ENCODE results near the gene PCNX1.

PCNX1 gene

DNA sequence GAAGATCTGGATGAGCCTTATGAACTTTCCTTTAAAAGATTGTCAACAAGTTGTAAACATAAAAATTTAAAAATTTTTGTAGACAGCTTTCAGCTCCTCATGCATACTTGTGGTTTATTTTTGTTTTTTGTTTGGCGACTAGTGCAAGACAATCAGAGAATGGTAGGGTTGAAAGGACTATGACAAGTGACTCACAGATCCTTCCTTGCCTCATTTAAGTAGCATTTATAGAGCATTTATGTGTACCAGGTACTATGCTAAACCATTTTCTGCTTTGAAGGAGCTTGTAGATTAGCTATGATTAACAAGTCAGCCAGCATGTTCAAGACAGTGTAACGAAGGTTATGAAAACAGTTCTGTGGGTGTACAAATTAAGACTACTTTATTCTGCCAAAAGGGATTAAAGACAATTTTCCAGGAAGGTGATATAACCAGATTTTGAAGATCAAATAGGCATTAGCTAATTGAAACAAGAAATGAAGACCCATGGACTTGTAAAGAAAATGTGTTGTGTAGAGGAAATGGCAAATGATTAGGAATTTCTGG is 122.0 kb downstream of the PCNX1 start:
- TF ChIP-seq, protein P1, sequence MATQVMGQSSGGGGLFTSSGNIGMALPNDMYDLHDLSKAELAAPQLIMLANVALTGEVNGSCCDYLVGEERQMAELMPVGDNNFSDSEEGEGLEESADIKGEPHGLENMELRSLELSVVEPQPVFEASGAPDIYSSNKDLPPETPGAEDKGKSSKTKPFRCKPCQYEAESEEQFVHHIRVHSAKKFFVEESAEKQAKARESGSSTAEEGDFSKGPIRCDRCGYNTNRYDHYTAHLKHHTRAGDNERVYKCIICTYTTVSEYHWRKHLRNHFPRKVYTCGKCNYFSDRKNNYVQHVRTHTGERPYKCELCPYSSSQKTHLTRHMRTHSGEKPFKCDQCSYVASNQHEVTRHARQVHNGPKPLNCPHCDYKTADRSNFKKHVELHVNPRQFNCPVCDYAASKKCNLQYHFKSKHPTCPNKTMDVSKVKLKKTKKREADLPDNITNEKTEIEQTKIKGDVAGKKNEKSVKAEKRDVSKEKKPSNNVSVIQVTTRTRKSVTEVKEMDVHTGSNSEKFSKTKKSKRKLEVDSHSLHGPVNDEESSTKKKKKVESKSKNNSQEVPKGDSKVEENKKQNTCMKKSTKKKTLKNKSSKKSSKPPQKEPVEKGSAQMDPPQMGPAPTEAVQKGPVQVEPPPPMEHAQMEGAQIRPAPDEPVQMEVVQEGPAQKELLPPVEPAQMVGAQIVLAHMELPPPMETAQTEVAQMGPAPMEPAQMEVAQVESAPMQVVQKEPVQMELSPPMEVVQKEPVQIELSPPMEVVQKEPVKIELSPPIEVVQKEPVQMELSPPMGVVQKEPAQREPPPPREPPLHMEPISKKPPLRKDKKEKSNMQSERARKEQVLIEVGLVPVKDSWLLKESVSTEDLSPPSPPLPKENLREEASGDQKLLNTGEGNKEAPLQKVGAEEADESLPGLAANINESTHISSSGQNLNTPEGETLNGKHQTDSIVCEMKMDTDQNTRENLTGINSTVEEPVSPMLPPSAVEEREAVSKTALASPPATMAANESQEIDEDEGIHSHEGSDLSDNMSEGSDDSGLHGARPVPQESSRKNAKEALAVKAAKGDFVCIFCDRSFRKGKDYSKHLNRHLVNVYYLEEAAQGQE (IDR thresholded peaks at IDR 0.05; ENCODE audit: insufficient read depth in 1 of 2, low read depth in 2 of 2, low read length in 2 of 2) = no peak
- no peak for TF ChIP-seq POLR2AphosphoS5 (IDR thresholded peaks at IDR 0.05; ENCODE audit: low read depth, low read length)
- no peak for TF ChIP-seq FOXP2 (optimal IDR thresholded peaks at IDR 0.05; ENCODE audit: borderline replicate concordance, extremely low read depth, extremely low read length, insufficient read depth)
- TF ChIP-seq TAF1 (IDR thresholded peaks at IDR 0.05; ENCODE audit: borderline replicate concordance, insufficient read depth, low read length) = no peak
- no peak for TF ChIP-seq SIN3A (IDR thresholded peaks at IDR 0.05; ENCODE audit: borderline replicate concordance, insufficient read depth, low read length)

DNA sequence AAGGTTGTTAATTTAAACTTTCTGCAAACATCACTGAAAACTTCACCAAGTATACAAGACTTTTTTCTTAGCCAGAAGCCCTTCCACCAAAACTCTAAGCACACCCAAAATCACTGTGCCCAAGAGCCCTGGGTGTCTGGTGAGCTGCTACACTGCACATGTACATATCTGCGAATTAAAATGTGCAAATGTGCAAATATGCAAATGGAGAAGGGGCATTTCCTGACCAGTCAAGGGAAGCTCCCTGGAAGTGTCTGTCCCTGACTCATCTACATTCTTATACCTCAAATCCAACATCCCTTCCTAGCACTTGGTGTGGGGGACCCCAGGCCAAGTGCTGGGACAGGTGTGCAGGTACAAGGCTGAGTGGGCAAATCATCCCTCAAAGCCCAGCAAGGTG is 123.7 kb downstream of the PCNX1 start:
- no peak for TF ChIP-seq POLR2AphosphoS5 (IDR thresholded peaks at IDR 0.05; ENCODE audit: low read depth, low read length)
- TF ChIP-seq FOXP2 (optimal IDR thresholded peaks at IDR 0.05; ENCODE audit: borderline replicate concordance, extremely low read depth, extremely low read length, insufficient read depth) = no peak
- TF ChIP-seq TAF1 (IDR thresholded peaks at IDR 0.05; ENCODE audit: borderline replicate concordance, insufficient read depth, low read length) = no peak
- TF ChIP-seq SIN3A (IDR thresholded peaks at IDR 0.05; ENCODE audit: borderline replicate concordance, insufficient read depth, low read length) = no peak
- TF ChIP-seq, protein P1 (IDR thresholded peaks at IDR 0.05; ENCODE audit: insufficient read depth in 1 of 2, low read depth in 2 of 2, low read length in 2 of 2) = no peak

DNA sequence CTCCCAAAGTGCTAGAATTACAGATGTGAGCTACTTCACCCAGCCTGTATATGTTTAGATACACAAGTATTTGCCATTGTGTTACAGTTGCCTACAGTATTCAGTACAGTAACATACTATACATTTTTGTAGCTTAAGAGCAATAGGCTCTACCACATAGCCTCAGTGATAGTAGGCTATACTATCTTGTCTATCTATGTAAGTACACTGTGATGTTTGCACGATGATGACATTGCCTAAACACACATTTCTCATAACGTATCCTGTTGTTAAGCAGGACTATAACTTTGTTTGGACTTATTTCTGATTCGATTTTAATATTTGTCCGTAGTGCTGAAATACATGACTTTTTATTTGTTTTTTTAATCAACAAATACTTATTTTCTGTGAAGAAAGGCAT is 129.2 kb downstream of the PCNX1 start:
- TF ChIP-seq, protein P1 (IDR thresholded peaks at IDR 0.05; ENCODE audit: insufficient read depth in 1 of 2, low read depth in 2 of 2, low read length in 2 of 2) = no peak
- TF ChIP-seq SIN3A (IDR thresholded peaks at IDR 0.05; ENCODE audit: borderline replicate concordance, insufficient read depth, low read length) (no peak), FOXP2 (optimal IDR thresholded peaks at IDR 0.05; ENCODE audit: borderline replicate concordance, extremely low read depth, extremely low read length, insufficient read depth) (no peak), TAF1 (IDR thresholded peaks at IDR 0.05; ENCODE audit: borderline replicate concordance, insufficient read depth, low read length) (no peak), POLR2AphosphoS5 (IDR thresholded peaks at IDR 0.05; ENCODE audit: low read depth, low read length) (no peak)

DNA sequence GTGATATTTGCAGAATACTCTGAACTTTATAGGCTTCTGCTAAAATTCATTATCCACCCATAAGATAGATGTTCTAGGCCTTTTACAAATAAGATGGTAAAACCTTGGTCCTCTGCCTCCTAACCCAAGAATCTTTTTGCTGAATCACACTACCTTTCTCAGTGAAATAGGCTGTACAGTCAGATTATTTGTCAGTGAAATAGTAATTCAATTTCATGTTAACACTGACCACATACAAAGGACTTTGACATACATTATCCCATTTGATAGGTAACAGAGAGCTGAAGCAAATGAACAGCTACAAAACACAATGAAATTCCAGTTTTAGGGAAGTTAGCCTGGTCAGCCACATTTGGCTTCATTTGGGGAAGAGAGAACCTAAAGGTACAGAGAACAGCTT is 141.1 kb downstream of the PCNX1 start:
- TF ChIP-seq, protein P1 (IDR thresholded peaks at IDR 0.05; ENCODE audit: insufficient read depth in 1 of 2, low read depth in 2 of 2, low read length in 2 of 2) = no peak
- no peak for TF ChIP-seq POLR2AphosphoS5 (IDR thresholded peaks at IDR 0.05; ENCODE audit: low read depth, low read length)
- no peak for TF ChIP-seq TAF1 (IDR thresholded peaks at IDR 0.05; ENCODE audit: borderline replicate concordance, insufficient read depth, low read length)
- TF ChIP-seq SIN3A (IDR thresholded peaks at IDR 0.05; ENCODE audit: borderline replicate concordance, insufficient read depth, low read length) = no peak
- no peak for TF ChIP-seq FOXP2 (optimal IDR thresholded peaks at IDR 0.05; ENCODE audit: borderline replicate concordance, extremely low read depth, extremely low read length, insufficient read depth)

All from PFSK-1 (cell line).